T-helper 9 cell (primary cell): Measurements from ENCODE around the gene WNK4.

Experiments used
- DNase-seq: peaks from one replicate; pipeline ENCODE4 v3.0.0-alpha.2; 2020

Gene WNK4

DNA sequence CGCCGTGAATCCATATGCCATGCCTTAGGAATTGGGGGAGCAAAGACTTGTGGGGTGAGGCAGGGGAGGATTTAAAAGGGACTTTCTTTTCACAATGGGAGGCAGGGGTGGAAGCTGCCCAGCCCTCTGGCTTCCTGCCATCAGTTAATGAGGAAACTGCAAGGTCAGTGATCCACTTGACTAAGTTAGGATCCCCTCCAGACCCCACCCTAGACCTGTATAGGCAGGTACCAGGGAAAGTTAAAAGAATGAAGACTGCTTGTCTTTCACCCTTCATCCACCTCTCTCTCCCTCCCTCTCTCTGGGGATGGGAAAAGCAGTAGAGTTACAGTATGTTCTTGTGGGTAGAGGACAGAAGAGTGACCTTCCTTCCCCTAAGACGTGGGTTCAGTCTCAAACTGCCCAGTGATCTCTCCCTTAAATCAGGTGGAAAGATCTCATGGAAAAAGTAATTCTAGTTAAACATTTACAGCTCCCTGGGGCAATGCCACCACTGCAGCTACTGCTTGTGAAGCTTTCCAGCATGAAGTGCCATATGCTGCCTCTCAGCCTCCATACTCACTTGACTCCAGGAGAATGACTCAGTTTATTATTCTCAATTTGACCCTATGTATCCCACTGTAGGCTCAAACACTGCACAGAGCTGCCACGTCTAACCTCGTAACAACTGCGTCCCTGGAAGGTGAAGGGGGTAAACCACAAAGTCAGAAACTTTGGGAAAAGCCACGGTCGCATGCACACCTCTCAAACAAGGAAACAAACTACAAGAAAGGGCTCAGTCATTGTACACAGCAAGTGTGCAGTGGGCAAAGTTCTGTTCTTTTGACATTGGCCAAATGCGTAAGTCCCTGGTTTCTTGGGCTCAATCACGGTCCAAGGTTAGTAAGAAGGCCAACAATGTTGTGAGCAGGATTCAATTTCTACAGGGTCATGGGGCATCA is 16.9 kb downstream of the WNK4 start:
- DNase-seq: no peak

- no peak for DNase-seq
Observed at GRCh38 chr17:42798011-42798382, 17.6 kb downstream of the WNK4 start.

- DNase-seq: peak; percentile 60
Observed at GRCh38 chr17:42798383-42799380, 18.3 kb downstream of the WNK4 start, which contains the start of the genes CNTD1 and COA3. Gene CNTD1, plus strand, starts transcription at chr17:42798861. Its CDS starts 207 bp downstream, at chr17:42799068. Gene COA3, minus strand, starts transcription at chr17:42798704. Its CDS starts 23 bp downstream, at chr17:42798681.

- no peak for DNase-seq
Observed at GRCh38 chr17:42803074-42803883, 22.9 kb downstream of the WNK4 start.

GRCh38 chr17:42804918-42805367 is 24.5 kb downstream of the WNK4 start:
- DNase-seq: no peak

DNA sequence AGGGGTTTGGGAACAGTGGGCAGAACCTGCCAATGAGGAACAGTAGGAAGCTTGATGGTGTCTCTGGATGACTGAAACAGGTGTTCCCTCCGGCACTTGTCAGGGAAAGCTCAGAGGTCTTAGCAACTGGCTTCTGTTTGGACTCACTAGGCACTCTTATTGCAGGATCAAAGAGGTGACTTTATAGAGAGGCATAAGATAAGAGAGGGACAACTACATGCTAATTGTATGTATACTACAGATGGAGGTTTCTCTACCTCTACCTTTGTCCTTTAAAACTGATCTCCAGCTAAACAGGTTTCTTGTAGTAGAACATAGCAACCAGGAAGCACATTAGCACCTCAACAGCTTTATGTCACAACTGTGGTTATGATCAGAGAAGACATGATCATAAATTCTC is 25.8 kb downstream of the WNK4 start:
- DNase-seq: no peak

- no peak for DNase-seq
Observed at GRCh38 chr17:42809250-42809649, 28.8 kb downstream of the WNK4 start.

DNA sequence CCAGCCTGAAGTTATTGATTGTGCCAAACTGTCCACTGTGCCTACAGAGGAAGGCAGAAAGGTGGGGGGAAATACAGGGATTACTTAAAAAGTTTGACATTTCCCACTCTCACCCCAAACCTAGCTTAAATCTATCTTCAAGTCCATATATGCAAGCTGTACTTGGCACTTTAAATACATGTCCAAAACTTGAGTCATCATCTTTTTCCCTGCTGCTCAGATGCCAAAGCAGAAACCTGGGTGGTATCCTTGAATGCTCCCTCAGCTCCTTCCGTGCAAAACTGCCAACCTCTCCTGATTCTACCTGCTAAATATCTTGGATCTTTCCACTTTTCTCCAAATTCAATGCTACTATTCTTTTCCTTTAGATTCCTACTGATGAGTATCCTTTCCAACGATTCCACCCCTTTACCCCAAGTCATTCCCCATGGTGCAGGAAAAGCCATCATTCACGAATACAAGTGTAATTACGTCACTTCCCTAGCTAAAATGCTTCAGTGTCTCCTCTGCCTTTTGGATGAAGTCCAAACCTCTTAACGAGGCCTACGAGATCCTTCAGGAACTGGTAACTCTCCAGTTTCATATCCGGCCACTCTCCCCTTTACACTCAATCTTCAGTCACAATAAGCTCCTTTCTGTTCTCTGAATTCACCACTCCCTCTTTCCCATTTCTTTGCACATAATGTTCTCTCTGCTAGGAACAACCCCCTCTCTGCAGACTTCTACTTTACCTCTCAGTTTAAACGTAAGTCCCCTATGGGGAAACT is 34.4 kb downstream of the WNK4 start:
- no peak for DNase-seq

DNA sequence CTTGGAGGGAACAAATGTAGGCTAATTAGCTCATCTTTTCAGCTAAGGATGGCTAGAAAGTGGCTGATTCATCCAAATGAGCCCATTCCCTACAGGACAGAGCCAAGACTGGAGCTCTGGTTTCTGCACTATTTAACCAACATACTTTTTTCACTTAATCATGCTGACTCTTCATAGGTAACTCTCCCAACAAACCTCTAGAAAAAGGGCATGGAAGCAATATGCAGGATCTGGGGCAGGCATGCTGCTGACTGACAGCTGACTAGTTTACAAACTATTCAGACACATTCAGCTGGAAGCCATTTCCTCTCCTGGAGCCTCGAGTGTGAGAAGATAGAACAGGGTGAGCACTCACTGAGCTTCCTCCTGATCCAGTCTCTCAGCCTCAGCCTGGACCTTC is 37.5 kb downstream of the WNK4 start:
- DNase-seq: no peak

GRCh38 chr17:42818379-42818778 is 38.0 kb downstream of the WNK4 start:
- no peak for DNase-seq

DNA sequence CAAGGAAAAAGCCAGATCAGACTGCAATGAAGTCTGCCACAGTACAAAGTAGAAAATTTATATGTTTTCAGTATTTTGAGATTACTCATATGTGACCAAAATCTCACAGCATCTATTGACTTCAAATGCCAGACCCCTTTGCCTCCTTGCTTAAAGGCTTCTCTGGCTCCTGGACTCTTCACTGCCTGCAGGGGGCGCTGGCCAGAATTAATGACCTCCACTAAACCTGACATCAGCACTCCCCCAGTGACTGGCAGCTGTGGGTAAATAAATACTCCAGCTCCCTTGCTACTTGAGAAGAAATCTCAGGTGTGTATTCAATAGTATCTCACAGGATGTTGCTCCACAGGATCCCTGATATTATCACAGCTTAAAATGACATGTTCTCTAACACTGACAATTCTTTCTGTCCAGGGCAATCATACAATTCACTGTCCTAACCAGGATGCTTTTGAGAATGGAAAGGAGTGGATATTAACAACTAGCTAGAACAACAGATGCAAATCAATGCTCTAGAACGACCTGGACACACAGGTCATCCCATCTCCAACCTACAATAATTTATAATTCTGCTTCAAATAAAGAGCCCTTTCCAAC is 39.6 kb downstream of the WNK4 start:
- peak; percentile 58 for DNase-seq

- no peak for DNase-seq
Observed at GRCh38 chr17:42821176-42821575, 40.8 kb downstream of the WNK4 start.

DNA sequence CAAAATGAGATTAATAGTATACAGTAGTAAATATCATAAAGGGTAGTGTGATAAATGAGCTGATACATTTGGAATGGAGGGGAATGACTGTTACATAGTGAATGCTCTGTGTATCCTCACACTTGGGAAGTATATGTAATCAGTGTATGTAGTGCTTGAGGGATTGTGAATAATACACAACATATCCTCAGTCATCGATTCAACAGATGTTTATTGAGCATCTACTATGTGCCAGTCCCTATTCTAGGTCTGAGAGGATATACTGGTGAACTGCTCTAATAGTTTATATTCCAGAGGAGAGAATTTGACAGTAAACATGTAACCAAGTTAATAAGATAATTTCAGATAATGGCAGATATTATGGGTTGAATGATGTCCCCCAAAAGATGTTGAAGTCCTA is 47.1 kb downstream of the WNK4 start:
- DNase-seq: no peak

DNA sequence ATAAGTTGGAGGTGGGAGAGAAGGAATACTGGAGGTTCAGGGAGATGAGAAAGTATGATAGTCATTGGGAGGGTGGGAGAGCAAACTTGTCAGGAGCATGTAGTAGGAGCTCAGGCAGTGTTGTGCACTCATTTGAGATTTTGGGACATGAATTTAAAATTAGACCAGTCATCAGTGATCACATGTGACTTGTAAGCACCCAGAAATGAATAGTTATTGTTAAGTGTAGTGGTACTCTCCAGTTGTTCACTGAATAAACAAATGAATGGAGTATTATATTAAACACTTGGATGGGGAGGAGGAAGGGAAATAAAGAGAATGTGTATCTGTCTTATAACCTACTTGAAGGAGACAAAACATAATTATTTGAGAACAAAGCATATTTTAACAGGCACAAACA is 50.6 kb downstream of the WNK4 start:
- DNase-seq: no peak

- no peak for DNase-seq
Observed at GRCh38 chr17:42832213-42832933, 52.0 kb downstream of the WNK4 start.

- DNase-seq: peak; percentile 84
Observed at GRCh38 chr17:42832934-42833766, 52.7 kb downstream of the WNK4 start, which contains the start of gene PSME3. Gene PSME3, plus strand, starts transcription at chr17:42833397. Its CDS starts 235 bp downstream, at chr17:42833632.

GRCh38 chr17:42833767-42834422 is 53.5 kb downstream of the WNK4 start:
- no peak for DNase-seq

DNA sequence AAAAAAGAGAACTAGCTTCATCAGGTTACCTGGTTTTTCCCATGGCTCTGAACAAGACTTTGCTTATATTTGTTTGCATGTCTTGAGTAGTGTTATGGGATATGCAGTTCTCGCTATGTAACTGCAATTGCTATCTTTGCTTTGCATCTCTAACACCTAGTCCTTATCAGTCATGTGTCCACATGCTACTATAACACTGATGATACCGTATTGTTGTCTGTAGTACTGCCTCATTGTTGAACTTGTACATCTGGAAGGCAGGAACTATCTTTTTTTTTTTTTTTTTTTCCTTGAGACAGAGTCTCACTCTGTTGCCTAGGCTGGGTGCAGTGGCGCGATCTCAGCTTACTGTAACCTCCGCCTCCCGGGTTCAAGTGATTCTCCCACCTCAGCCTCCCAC is 55.3 kb downstream of the WNK4 start:
- DNase-seq: no peak
